ENCODE results near the gene IFNLR1.

IFNLR1 gene

GRCh38 chr1:24134376-24134775 is 52.7 kb downstream of the IFNLR1 start:
- Histone ChIP-seq H3K27me3 (ENCODE audit: insufficient read depth, low read depth, severe bottlenecking) (no peaks in the 10 kb centered on the region), H3K27ac (no peak overlapping the region), H3K9me3 (ENCODE audit: severe bottlenecking) (peaks cover 4% of the 10 kb centered on the region), H3K4me3 (ENCODE audit: low read depth, low read length) (no peak overlapping the region), H3K36me3 (no peaks in the 10 kb centered on the region)
- no peak for TF ChIP-seq CTCF (IDR thresholded peaks at IDR 0.05; ENCODE audit: low read depth, low read length)
- DNase-seq, result no peak

- TF ChIP-seq CTCF (IDR thresholded peaks at IDR 0.05; ENCODE audit: low read depth, low read length), result no peak
- Histone ChIP-seq H3K27ac (no peak overlapping the region), H3K4me3 (ENCODE audit: low read depth, low read length) (no peak overlapping the region), H3K36me3 (no peaks in the 10 kb centered on the region), H3K9me3 (ENCODE audit: severe bottlenecking) (peaks cover 4% of the 10 kb centered on the region), H3K27me3 (ENCODE audit: insufficient read depth, low read depth, severe bottlenecking) (no peaks in the 10 kb centered on the region)
- no peak for DNase-seq
These were observed 53.3 kb downstream of the IFNLR1 start for GRCh38 chr1:24133819-24134218.

GRCh38 chr1:24130385-24130784 is 56.7 kb downstream of the IFNLR1 start:
- no peak overlapping the region for H3K27ac ChIP-seq
- no peaks in the 10 kb centered on the region for H3K27me3 ChIP-seq (ENCODE audit: insufficient read depth, low read depth, severe bottlenecking)
- no peak for DNase-seq
- H3K4me3 ChIP-seq (ENCODE audit: low read depth, low read length), result no peak overlapping the region
- TF ChIP-seq CTCF (IDR thresholded peaks at IDR 0.05; ENCODE audit: low read depth, low read length), result no peak
- H3K9me3 ChIP-seq (ENCODE audit: severe bottlenecking), result peaks cover 4% of the 10 kb centered on the region
- H3K36me3 ChIP-seq, result no peaks in the 10 kb centered on the region

GRCh38 chr1:24127801-24128363 is 59.2 kb downstream of the IFNLR1 start:
- TF ChIP-seq CTCF (IDR thresholded peaks at IDR 0.05; ENCODE audit: low read depth, low read length), result no peak
- no peak for DNase-seq

GRCh38 chr1:24127134-24127800 is 59.8 kb downstream of the IFNLR1 start:
- DNase-seq, result no peak
- no peak for TF ChIP-seq CTCF (IDR thresholded peaks at IDR 0.05; ENCODE audit: low read depth, low read length)
- Histone ChIP-seq H3K4me3 (ENCODE audit: low read depth, low read length) (no peak overlapping the region), H3K36me3 (no peaks in the 10 kb centered on the region), H3K9me3 (ENCODE audit: severe bottlenecking) (peaks cover 4% of the 10 kb centered on the region), H3K27ac (no peak overlapping the region), H3K27me3 (ENCODE audit: insufficient read depth, low read depth, severe bottlenecking) (no peaks in the 10 kb centered on the region)

More at GRCh38 chr1:24127801-24128363, 59.2 kb downstream of the IFNLR1 start:
- H3K9me3 ChIP-seq (ENCODE audit: severe bottlenecking), result peaks cover 4% of the 10 kb centered on the region
- H3K4me3 ChIP-seq (ENCODE audit: low read depth, low read length), result no peak overlapping the region
- no peaks in the 10 kb centered on the region for H3K36me3 ChIP-seq
- no peaks in the 10 kb centered on the region for H3K27me3 ChIP-seq (ENCODE audit: insufficient read depth, low read depth, severe bottlenecking)
- H3K27ac ChIP-seq, result no peak overlapping the region

GRCh38 chr1:24126672-24127023 is 60.4 kb downstream of the IFNLR1 start:
- no peak for DNase-seq
- H3K9me3 ChIP-seq (ENCODE audit: severe bottlenecking), result peaks cover 4% of the 10 kb centered on the region
- H3K27ac ChIP-seq, result no peak overlapping the region
- no peaks in the 10 kb centered on the region for H3K36me3 ChIP-seq
- TF ChIP-seq CTCF (IDR thresholded peaks at IDR 0.05; ENCODE audit: low read depth, low read length), result no peak
- no peaks in the 10 kb centered on the region for H3K27me3 ChIP-seq (ENCODE audit: insufficient read depth, low read depth, severe bottlenecking)
- H3K4me3 ChIP-seq (ENCODE audit: low read depth, low read length), result no peak overlapping the region

All from WERI-Rb-1 (cell line).